HCT116 (cell line): Measurements from ENCODE around the gene CDHR3. TPM values are rescaled to one million over a fixed set of nuclear protein-coding genes. Genes with fewer than 3 reads are reported as not detected.

Experiments used
- ATAC-seq: fragments of 200-7000 bp; cut with Tn5 transposase; 2 replicates; pipeline ENCODE4 v1.9.1; 2020; ENCODE audit warnings: mild to moderate bottlenecking, moderate library complexity
- BruUV-seq: library from RNA; stranded (reverse); fragments of 400-500 nt; replicated peaks from 2 replicates; lab custom pipeline; 2021; lab: Mats Ljungman, UMichigan
- CTCF ChIA-PET: fragments of 300-600 bp; sonication (Branson Sonifier 250); formaldehyde crosslinking; loops from one replicate; lab custom pipeline; 2021; ENCODE audit warnings: antibody characterized with exemption; lab: Charles Lee
- POLR2A ChIA-PET: fragments of 300-600, 350-600 bp; sonication (Branson Sonifier 250); formaldehyde crosslinking; loops from one replicate; lab custom pipeline; 2021; ENCODE audit warnings: antibody characterized with exemption; lab: Charles Lee
- RAD21 ChIA-PET, 2 experiments: fragments of 300-600 bp; sonication (Branson Sonifier 250); formaldehyde crosslinking; loops; one replicate each; lab custom pipeline; 2023; ENCODE audit warnings: low total read pairs in 2 of 2; ENCODE audit not compliant: uncharacterized antibody in 2 of 2, unreplicated experiment in 2 of 2, low non-redundant PET in 1 of 2; lab: Charles Lee
- DNase-seq: peaks from one replicate; pipeline ENCODE4 v3.0.0-alpha.2; 2010; ENCODE audit warnings: low read depth, low spot score
- H2AFZ ChIP-seq: fragments of 200-600 bp; shearing (Covaris generic), sonication (generic); 2 replicates; pipeline ENCODE4 v1.6.1; 2017; ENCODE audit warnings: low read depth, mixed run types, mixed read lengths, antibody characterized with exemption, low read length; ENCODE audit not compliant: poor library complexity, severe bottlenecking
- H3K27ac ChIP-seq: 2 replicates; pipeline ENCODE4 v1.5.1; 2012; ENCODE audit warnings: low read depth, low read length
- H3K27me3 ChIP-seq: fragments of 200-600 bp; sonication (generic); 2 replicates; pipeline ENCODE4 v1.6.1; 2016; ENCODE audit warnings: mixed run types, low read length, mixed read lengths; ENCODE audit not compliant: insufficient read depth
- H3K36me3 ChIP-seq, 2 experiments: fragments of 200-500 bp in 1 of 2; fragments of 200-600 bp in 1 of 2; sonication (Bioruptor generic) in 1 of 2; sonication (generic) in 1 of 2; 2 replicates each; pipeline versions ENCODE4 v1.5.1 to v1.6.1; 2014 to 2016; ENCODE audit warnings: low read length in 2 of 2, inconsistent platforms in 1 of 2, mixed read lengths in 1 of 2, mixed run types in 1 of 2; ENCODE audit not compliant: insufficient read depth in 2 of 2, control insufficient read depth in 1 of 2
- H3K4me1 ChIP-seq, 2 experiments: fragments of 200-600 bp in 1 of 2; sonication (generic) in 1 of 2; 2 replicates each; pipeline versions ENCODE4 v1.5.1 to v1.6.1; 2012 to 2017; ENCODE audit warnings: low read length in 2 of 2, inconsistent platforms in 1 of 2, mild to moderate bottlenecking in 1 of 2, mixed read lengths in 1 of 2, mixed run types in 1 of 2, moderate library complexity in 1 of 2; ENCODE audit not compliant: insufficient read depth in 2 of 2, control insufficient read depth in 1 of 2
- H3K4me2 ChIP-seq: fragments of 200-600 bp; sonication (generic); 2 replicates; pipeline ENCODE4 v1.6.1; 2017; ENCODE audit warnings: mixed run types, low read length, mixed read lengths
- H3K4me3 ChIP-seq, 2 experiments: fragments of 200-600 bp in 1 of 2; sonication (generic) in 1 of 2; replicated peaks in 1 of 2; 2 replicates each; pipeline ENCODE4 v1.5.1; 2011 to 2016; ENCODE audit warnings: low read length in 2 of 2, control low read depth in 1 of 2, low read depth in 1 of 2, mild to moderate bottlenecking in 1 of 2, mixed read lengths in 1 of 2, mixed run types in 1 of 2
- H3K79me2 ChIP-seq: fragments of 200-600 bp; sonication (generic); 2 replicates; pipeline ENCODE4 v1.6.1; 2017; ENCODE audit warnings: mild to moderate bottlenecking, mixed run types, low read length, moderate library complexity, mixed read lengths; ENCODE audit not compliant: insufficient read depth
- H3K9ac ChIP-seq: fragments of 200-600 bp; sonication (generic); 2 replicates; pipeline ENCODE4 v1.6.1; 2016; ENCODE audit warnings: low read length, mixed read lengths
- H3K9me2 ChIP-seq: fragments of 200-600 bp; sonication (generic), shearing (Covaris generic); 2 replicates; pipeline ENCODE4 v1.6.1; 2017; ENCODE audit warnings: mixed run types, mild to moderate bottlenecking, moderate library complexity; ENCODE audit not compliant: insufficient read depth
- H3K9me3 ChIP-seq, 2 experiments: fragments of 200-500 bp in 1 of 2; fragments of 200-600 bp in 1 of 2; sonication (Bioruptor generic) in 1 of 2; sonication (generic) in 1 of 2; 2 replicates each; pipeline ENCODE4 v1.6.1; 2014 to 2017; ENCODE audit warnings: low read length in 2 of 2, mixed read lengths in 2 of 2, inconsistent platforms in 1 of 2, low read depth in 1 of 2, mild to moderate bottlenecking in 1 of 2, mixed run types in 1 of 2, moderate library complexity in 1 of 2; ENCODE audit not compliant: control insufficient read depth in 1 of 2, insufficient read depth in 1 of 2
- H4K20me1 ChIP-seq: fragments of 200-600 bp; sonication (generic), shearing (Covaris generic); 2 replicates; pipeline ENCODE4 v1.6.1; 2017; ENCODE audit warnings: mixed run types, mild to moderate bottlenecking, moderate library complexity; ENCODE audit not compliant: insufficient read depth
- ATF3 ChIP-seq: IDR thresholded peaks from 2 replicates; pipeline ENCODE4 v1.6.1; 2012
- CBX3 ChIP-seq: IDR thresholded peaks from 2 replicates; pipeline ENCODE4 v1.6.1; 2012; ENCODE audit warnings: low read depth
- CEBPB ChIP-seq: IDR thresholded peaks from 2 replicates; pipeline ENCODE4 v1.6.1; 2012; ENCODE audit warnings: low read depth
- CTCF ChIP-seq, 3 experiments: fragments of 200-600 bp in 1 of 3; sonication (generic) in 1 of 3; IDR thresholded peaks in 2 of 3; conservative IDR thresholded peaks in 1 of 3; 2 replicates each; pipeline ENCODE4 v1.5.1; 2012 to 2017; ENCODE audit warnings: low read depth in 2 of 3, low read length in 2 of 3, antibody characterized with exemption in 1 of 3, borderline replicate concordance in 1 of 3, control low read depth in 1 of 3, mild to moderate bottlenecking in 1 of 3, mixed read lengths in 1 of 3, mixed run types in 1 of 3, moderate library complexity in 1 of 3; ENCODE audit not compliant: insufficient read depth in 1 of 3
- EGR1 ChIP-seq: IDR thresholded peaks from 2 replicates; pipeline ENCODE4 v1.6.1; 2012; ENCODE audit warnings: low read depth
- ELF1 ChIP-seq: IDR thresholded peaks from 2 replicates; pipeline ENCODE4 v1.6.1; 2012; ENCODE audit warnings: low read depth, borderline replicate concordance
- EZH2 ChIP-seq: fragments of 200-600 bp; sonication (generic); IDR thresholded peaks from 2 replicates; pipeline ENCODE4 v1.6.1; 2017; ENCODE audit warnings: antibody characterized with exemption, mixed run types
- EZH2phosphoT487 ChIP-seq: fragments of 200-600 bp; IDR thresholded peaks from 2 replicates; pipeline ENCODE4 v1.6.1; 2018; ENCODE audit warnings: antibody characterized with exemption, borderline replicate concordance
- MAX ChIP-seq: IDR thresholded peaks from 2 replicates; pipeline ENCODE4 v1.6.1; 2012
- POLR2A ChIP-seq: IDR thresholded peaks from 2 replicates; pipeline ENCODE4 v1.7.0; 2011; ENCODE audit warnings: borderline replicate concordance; ENCODE audit not compliant: insufficient read depth, insufficient read length; ENCODE audit errors: extremely low read depth
- POLR2AphosphoS5 ChIP-seq: IDR thresholded peaks from 2 replicates; pipeline ENCODE4 v1.6.1; 2011; ENCODE audit warnings: mild to moderate bottlenecking, low read depth, low read length, moderate library complexity
- RAD21 ChIP-seq: IDR thresholded peaks from 2 replicates; pipeline ENCODE4 v1.6.1; 2012; ENCODE audit warnings: low read depth, mild to moderate bottlenecking
- REST ChIP-seq: IDR thresholded peaks from 2 replicates; pipeline ENCODE4 v1.6.1; 2012; ENCODE audit warnings: low read depth
- SIN3A ChIP-seq: IDR thresholded peaks from 2 replicates; pipeline ENCODE4 v1.6.1; 2012; ENCODE audit warnings: low read depth
- SP1 ChIP-seq: IDR thresholded peaks from 2 replicates; pipeline ENCODE4 v1.6.1; 2012; ENCODE audit warnings: low read depth
- SRF ChIP-seq: IDR thresholded peaks from 2 replicates; pipeline ENCODE4 v1.6.1; 2012; ENCODE audit warnings: low read depth
- TCF7L2 ChIP-seq: IDR thresholded peaks from 2 replicates; pipeline ENCODE4 v1.7.0; 2011; ENCODE audit warnings: borderline replicate concordance, inconsistent platforms; ENCODE audit not compliant: insufficient read depth, insufficient read length; ENCODE audit errors: extremely low read depth
- ZBTB33 ChIP-seq: IDR thresholded peaks from 2 replicates; pipeline ENCODE4 v1.6.1; 2011; ENCODE audit warnings: mild to moderate bottlenecking, low read length, moderate library complexity; ENCODE audit not compliant: insufficient replicate concordance; ENCODE audit errors: extremely low read depth
- ZNF274 ChIP-seq: fragments of 200-500 bp; sonication (Bioruptor generic); IDR thresholded peaks from 2 replicates; pipeline ENCODE4 v1.6.1; 2014; ENCODE audit warnings: mild to moderate bottlenecking, low read depth, low read length, inconsistent platforms
- intact Hi-C: fragments of 100-400 bp; cut with micrococcal nuclease; formaldehyde crosslinking; loops from 2 replicates; pipeline ENCODE4 v1.10.0; 2022
- total RNA-seq: library from RNA; stranded (reverse); gene quantifications from one replicate; pipeline ENCODE4 v1.2.1, GENCODE V29; 2021; ENCODE audit not compliant: unreplicated experiment

CDHR3 gene
- total RNA-seq, 1 experiment from 2014 or later = 5.5 TPM

GRCh38 chr7:106048706-106049020 lies 85.6 kb downstream of the CDHR3 start:
- BruUV-seq = no TSS peak
- intact Hi-C loops = loop anchor here (10.0 kb wide), 1 partner anchor 464 kb away; the partner anchor contains the start of gene EFCAB10
- Histone ChIP-seq H3K9me2 (no peaks in the 10 kb centered on the region), H3K36me3 (no peaks in the 10 kb centered on the region), H3K4me3 (no peak overlapping the region), H3K27ac (no peak overlapping the region), H3K27me3 (no peaks in the 10 kb centered on the region), H3K4me1 (no peaks in the 10 kb centered on the region), H3K9me3 (no peaks in the 10 kb centered on the region), H3K4me2 (no peak overlapping the region), H3K9ac (no peak overlapping the region), H3K79me2 (no peaks in the 10 kb centered on the region), H4K20me1 (no peaks in the 10 kb centered on the region), H2AFZ (no peak overlapping the region)
- CTCF ChIA-PET = no interaction called here
- no peak for TF ChIP-seq CTCF (IDR thresholded peaks at IDR 0.05 in 2 of 3, conservative IDR thresholded peaks at IDR 0.05 in 1 of 3; ENCODE audit: borderline replicate concordance in 1 of 3, insufficient read depth in 1 of 3, low read depth in 2 of 3, low read length in 2 of 3)
- TF ChIP-seq POLR2A = no peak
- TF ChIP-seq RAD21 = no peak
- no peak for TF ChIP-seq EGR1
- no peak for TF ChIP-seq TCF7L2
- no peak for TF ChIP-seq SRF
- no peak for TF ChIP-seq REST
- no peak for TF ChIP-seq ATF3
- no peak for TF ChIP-seq ZNF274
- no peak for TF ChIP-seq EZH2phosphoT487
- no peak for TF ChIP-seq SP1
- no peak for TF ChIP-seq POLR2AphosphoS5
- TF ChIP-seq ELF1 = no peak
- no peak for TF ChIP-seq CEBPB
- TF ChIP-seq MAX = no peak
- TF ChIP-seq SIN3A = no peak
- no peak for TF ChIP-seq ZBTB33
- TF ChIP-seq CBX3 = no peak
- no peak for TF ChIP-seq EZH2
- RAD21 ChIA-PET = no interaction called here
- DNase-seq (no peak), ATAC-seq (no peak)
- POLR2A ChIA-PET = no interaction called here
